ENCODE measurements around the gene CD180. TPM values are rescaled to one million over a fixed set of nuclear protein-coding genes. Genes with fewer than 3 reads are reported as not detected.
A peak's percentile ranks its signal among the peaks of the same experiment; 100 is the strongest.

The CD180 gene
- total and polyA plus RNA-seq, 5 experiments from 2014 or later = 0.03 to 2.1 (median 0.72) TPM; not detected in 1

DNA sequence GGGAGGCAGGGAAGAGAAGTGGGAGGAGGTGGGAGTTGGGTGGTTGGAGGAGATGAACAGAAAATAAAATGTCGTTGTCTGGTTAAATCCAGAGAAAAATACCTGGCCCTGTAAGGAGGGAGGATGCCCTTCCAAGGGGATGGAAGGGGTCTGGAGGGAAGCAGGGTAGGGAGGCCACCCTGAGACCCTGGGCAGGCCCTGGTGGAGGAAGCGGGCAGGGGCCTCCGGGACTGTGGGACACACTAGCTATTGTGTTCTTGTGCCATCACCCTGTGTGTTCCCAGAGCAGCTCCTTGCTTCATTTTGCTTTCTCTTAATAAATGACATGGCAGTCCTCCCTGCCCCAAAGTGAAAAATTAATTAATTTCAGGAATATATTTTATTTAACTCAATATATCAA lies 11.8 kb upstream of the CD180 start:
- H3K9me3 Mint-ChIP-seq = no peaks in the 10 kb centered on the region
- no peaks in the 10 kb centered on the region for H3K36me3 Mint-ChIP-seq
- no peaks in the 10 kb centered on the region for H3K27me3 Mint-ChIP-seq
- H3K4me3 Mint-ChIP-seq = peak overlapping the region in 4 of 10 donors; percentile 11 to 64 (median 34)
- POLR2A ChIA-PET = interaction anchor here (0.7 to 14.5 kb wide), 6 partner anchors 8 to 220 kb away, joined by 3 to 420 read pairs (median 4); no protein-coding TSS in a partner anchor
- DNase-seq = no peak
- H3K4me1 Mint-ChIP-seq = peaks cover 42 to 64% (median 62%) of the 10 kb centered on the region in 4 donors
- no peak for ATAC-seq
- peak overlapping the region; percentile 55 to 98 (median 87) for H3K27ac Mint-ChIP-seq

DNA sequence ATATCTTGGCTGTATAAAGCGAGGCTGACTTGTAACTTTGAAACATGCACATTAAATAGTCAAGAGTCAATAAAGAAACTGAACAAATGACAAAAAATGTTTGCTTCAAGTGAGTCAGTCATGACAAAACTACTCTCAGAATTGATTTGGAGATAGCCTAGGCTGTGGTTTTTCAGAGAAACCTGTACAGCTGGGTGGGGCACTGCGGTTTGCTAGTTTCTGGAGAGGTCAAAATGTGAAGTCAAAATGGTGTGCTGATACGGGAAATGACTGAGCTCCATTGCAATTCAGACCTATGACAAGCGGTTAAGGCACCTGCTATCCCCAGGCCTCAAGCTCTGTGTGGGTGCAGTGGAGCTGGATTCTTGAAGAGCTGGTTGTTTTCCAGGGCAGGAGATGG lies 10.3 kb upstream of the CD180 start:
- ATAC-seq (peak; percentile 87 to 91), DNase-seq (peak; percentile 40 to 90 (median 80))
- Mint-ChIP-seq H3K27ac (peak overlapping the region; percentile 68 to 98 (median 90)), H3K9me3 (peaks cover 0 to under 1% (median 0%) of the 10 kb centered on the region in 9 donors), H3K4me3 (peak overlapping the region; percentile 23 to 77 (median 55)), H3K36me3 (no peaks in the 10 kb centered on the region), H3K4me1 (peaks cover 44 to 79% (median 72%) of the 10 kb centered on the region in 4 donors), H3K27me3 (no peaks in the 10 kb centered on the region)
- POLR2A ChIA-PET = interaction anchor here (0.6 to 14.5 kb wide), 11 partner anchors 8 to 1008 kb away, joined by 3 to 420 read pairs (median 4); partner anchors contain the start of gene PIK3R1

- H3K36me3 Mint-ChIP-seq = no peaks in the 10 kb centered on the region
Observed at GRCh38 chr5:67206461-67206860, 9.9 kb upstream of the CD180 start.

DNA sequence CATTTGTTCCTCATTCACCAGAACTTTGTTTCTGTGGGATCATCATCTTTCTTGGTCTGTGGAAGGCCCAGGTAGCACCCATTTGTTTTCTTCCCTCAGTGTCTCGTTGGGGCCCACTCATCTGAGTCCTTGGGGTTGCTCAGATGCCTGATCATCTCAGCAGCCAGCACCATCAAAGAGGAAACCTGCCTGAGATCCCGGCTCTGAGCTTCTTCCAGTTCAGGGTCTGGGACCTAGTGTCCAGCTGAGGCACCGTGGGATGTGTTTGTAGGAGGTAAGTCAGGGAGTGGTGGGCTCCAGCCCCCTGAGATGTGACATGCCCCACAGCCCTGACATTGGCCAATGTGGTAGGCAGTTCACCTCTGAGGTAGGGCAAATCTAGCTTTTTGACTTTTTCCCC lies 9.4 kb upstream of the CD180 start:
- POLR2A ChIA-PET = interaction anchor here (0.9 to 14.5 kb wide), 8 partner anchors 8 to 201 kb away, joined by 3 to 420 read pairs (median 5); no protein-coding TSS in a partner anchor
- no peaks in the 10 kb centered on the region for H3K27me3 Mint-ChIP-seq
- ATAC-seq (no peak), DNase-seq (no peak)
- peaks cover 46 to 89% (median 78%) of the 10 kb centered on the region in 4 donors for H3K4me1 Mint-ChIP-seq
- H3K27ac Mint-ChIP-seq = peak overlapping the region; percentile 68 to 98 (median 92)
- peaks cover 0 to 2% (median 0%) of the 10 kb centered on the region in 3 donors for H3K36me3 Mint-ChIP-seq
- peak overlapping the region in 9 of 10 donors; percentile 36 to 77 (median 56) for H3K4me3 Mint-ChIP-seq
- peaks cover 0 to 4% (median 0%) of the 10 kb centered on the region in 9 donors for H3K9me3 Mint-ChIP-seq

More at GRCh38 chr5:67206461-67206860, 9.9 kb upstream of the CD180 start:
- no peak for ATAC-seq
- no peak for DNase-seq
- POLR2A ChIA-PET = interaction anchor here (0.6 to 14.5 kb wide), 12 partner anchors 10 to 1009 kb away, joined by 3 to 420 read pairs (median 4); partner anchors contain the start of gene PIK3R1
- Mint-ChIP-seq H3K4me3 (peak overlapping the region; percentile 23 to 77 (median 55)), H3K4me1 (peaks cover 44 to 84% (median 74%) of the 10 kb centered on the region in 4 donors), H3K27me3 (no peaks in the 10 kb centered on the region), H3K27ac (peak overlapping the region; percentile 68 to 98 (median 92)), H3K9me3 (peaks cover 0 to 1% (median 0%) of the 10 kb centered on the region in 9 donors)

- DNase-seq = no peak
- Mint-ChIP-seq H3K27ac (peak overlapping the region; percentile 68 to 98 (median 90)), H3K4me1 (peaks cover 48 to 97% (median 83%) of the 10 kb centered on the region in 4 donors), H3K36me3 (peaks cover 0 to 4% (median 0%) of the 10 kb centered on the region in 3 donors), H3K9me3 (peaks cover 0 to 6% (median 0%) of the 10 kb centered on the region in 9 donors), H3K4me3 (peak overlapping the region in 8 of 10 donors; percentile 15 to 71 (median 52)), H3K27me3 (no peaks in the 10 kb centered on the region)
- POLR2A ChIA-PET = interaction anchor here (1.3 to 14.5 kb wide), 6 partner anchors 11 to 200 kb away, joined by 4 to 420 read pairs (median 6); no protein-coding TSS in a partner anchor
- no peak for ATAC-seq
Observed at GRCh38 chr5:67204821-67205220, 8.2 kb upstream of the CD180 start.

DNA sequence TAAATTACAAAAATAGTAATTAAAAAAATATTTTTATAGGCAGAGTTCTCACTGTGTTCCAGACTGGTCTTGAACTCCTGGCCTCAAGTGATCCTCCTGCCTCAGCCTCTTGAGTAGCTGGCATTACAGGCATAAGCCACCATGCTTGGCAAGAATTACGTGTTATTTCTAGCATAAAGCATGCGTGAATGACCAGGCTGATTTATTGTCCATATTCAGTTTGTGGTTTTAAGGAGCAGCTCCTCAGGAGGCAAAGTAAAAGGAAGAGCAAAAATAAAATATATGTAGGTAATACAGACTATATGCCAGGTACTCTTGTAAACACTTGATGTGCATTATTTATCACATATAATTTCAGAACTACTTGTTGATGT lies 7.1 kb upstream of the CD180 start:
- peaks cover 0 to 15% (median 6%) of the 10 kb centered on the region in 9 donors for H3K9me3 Mint-ChIP-seq
- peaks cover 0 to 9% (median 5%) of the 10 kb centered on the region in 3 donors for H3K36me3 Mint-ChIP-seq
- no peaks in the 10 kb centered on the region for H3K27me3 Mint-ChIP-seq
- POLR2A ChIA-PET = interaction anchor here (0.6 to 14.5 kb wide), 7 partner anchors 10 to 1441 kb away, joined by 3 to 420 read pairs (median 3); no protein-coding TSS in a partner anchor
- ATAC-seq = no peak
- peak overlapping the region in 3 of 10 donors; percentile 56 to 74 (median 58) for H3K4me3 Mint-ChIP-seq
- H3K4me1 Mint-ChIP-seq = peaks cover 45 to 97% (median 83%) of the 10 kb centered on the region in 4 donors
- no peak for DNase-seq
- peak overlapping the region in 6 of 10 donors; percentile 47 to 98 (median 91) for H3K27ac Mint-ChIP-seq

DNA sequence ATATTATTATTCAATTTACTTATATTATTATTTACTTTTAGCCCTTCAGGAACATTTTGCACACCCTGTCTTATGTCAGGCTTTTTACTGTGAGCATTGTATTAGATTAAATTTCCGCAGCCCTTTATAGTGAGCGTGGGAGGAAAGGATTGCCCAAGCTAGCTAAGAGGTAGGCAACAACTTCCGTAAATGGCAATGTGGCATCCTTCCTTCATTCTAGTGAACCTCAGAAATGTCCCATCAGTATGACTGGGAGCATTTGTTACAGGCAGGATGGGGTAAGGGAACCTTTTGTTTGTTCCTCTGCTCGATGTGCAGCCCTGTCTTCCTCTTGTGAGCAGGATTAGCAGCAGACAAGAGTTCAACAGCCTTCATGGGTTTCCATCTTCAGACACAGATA lies 6.2 kb upstream of the CD180 start:
- Mint-ChIP-seq H3K9me3 (peaks cover 0 to 16% (median 6%) of the 10 kb centered on the region in 9 donors), H3K36me3 (peaks cover 0 to 9% (median 5%) of the 10 kb centered on the region in 3 donors), H3K27me3 (no peaks in the 10 kb centered on the region), H3K4me1 (peaks cover 39 to 98% (median 81%) of the 10 kb centered on the region in 4 donors), H3K27ac (peak overlapping the region in 9 of 10 donors; percentile 72 to 93 (median 89)), H3K4me3 (peak overlapping the region in 9 of 10 donors; percentile 24 to 75 (median 55))
- peak in 1 of 10 donors; percentile 46 for DNase-seq
- POLR2A ChIA-PET = interaction anchor here (0.8 to 14.5 kb wide), 3 partner anchors 9 to 39 kb away, joined by 3 to 420 read pairs (median 3); no protein-coding TSS in a partner anchor
- ATAC-seq = peak in 1 of 2 donors; percentile 31

GRCh38 chr5:67201897-67202549 lies 5.4 kb upstream of the CD180 start:
- H3K9me3 Mint-ChIP-seq = peaks cover 0 to 16% (median 6%) of the 10 kb centered on the region in 9 donors
- DNase-seq = no peak
- H3K27me3 Mint-ChIP-seq = no peaks in the 10 kb centered on the region
- ATAC-seq = no peak
- H3K4me3 Mint-ChIP-seq = peak overlapping the region in 5 of 10 donors; percentile 23 to 51 (median 39)
- POLR2A ChIA-PET = interaction anchor here (1.2 to 14.5 kb wide), 3 partner anchors 9 to 38 kb away, joined by 3 to 420 read pairs (median 3); no protein-coding TSS in a partner anchor
- peaks cover 0 to 9% (median 5%) of the 10 kb centered on the region in 3 donors for H3K36me3 Mint-ChIP-seq
- H3K4me1 Mint-ChIP-seq = peaks cover 37 to 98% (median 77%) of the 10 kb centered on the region in 4 donors
- H3K27ac Mint-ChIP-seq = peak overlapping the region in 9 of 10 donors; percentile 24 to 93 (median 47)

DNA sequence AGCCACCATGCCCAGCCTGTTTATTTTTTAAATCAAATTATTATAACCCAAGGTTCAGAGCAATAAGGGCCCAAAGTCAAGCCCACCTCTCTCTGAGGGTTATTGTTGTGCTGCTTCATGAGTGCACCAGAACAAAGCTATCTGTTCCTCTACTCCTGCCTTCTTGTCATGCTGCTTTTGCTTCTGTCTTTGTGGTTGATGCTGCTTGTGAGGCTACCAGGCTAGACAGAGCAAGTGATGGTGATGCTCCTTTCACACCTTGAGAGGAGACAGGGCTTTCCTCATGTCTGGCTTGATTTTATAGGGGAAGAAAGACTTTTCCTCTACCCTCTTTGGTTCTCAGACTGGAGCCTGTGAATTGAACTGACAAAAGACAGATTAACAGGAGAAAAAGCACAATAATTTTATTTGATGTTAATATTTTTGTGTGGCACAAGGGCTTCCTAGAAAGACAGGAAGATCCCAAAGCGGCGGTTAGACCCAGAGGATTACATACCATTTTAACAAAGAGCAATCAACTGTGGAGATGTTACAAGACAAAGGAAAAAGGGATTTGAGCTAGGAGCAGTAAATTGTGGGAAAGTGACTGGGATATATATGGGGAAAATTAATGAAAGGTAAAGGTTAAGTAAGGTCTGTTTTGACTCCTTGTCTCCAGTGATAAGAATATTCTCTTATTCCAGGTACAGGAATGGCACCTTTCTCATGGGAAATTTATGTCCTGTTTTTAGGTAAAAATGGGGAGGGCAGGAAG lies 4.4 kb upstream of the CD180 start:
- POLR2A ChIA-PET = interaction anchor here (1.2 to 14.5 kb wide), 2 partner anchors 9 to 37 kb away, joined by 3 to 420 read pairs; no protein-coding TSS in a partner anchor
- H3K4me3 Mint-ChIP-seq = peak overlapping the region in 5 of 10 donors; percentile 11 to 51 (median 23)
- H3K36me3 Mint-ChIP-seq = peaks cover 0 to 9% (median 5%) of the 10 kb centered on the region in 3 donors
- no peak for DNase-seq
- peak in 1 of 2 donors; percentile 26 for ATAC-seq
- peaks cover 32 to 96% (median 74%) of the 10 kb centered on the region in 4 donors for H3K4me1 Mint-ChIP-seq
- peak overlapping the region in 9 of 10 donors; percentile 41 to 93 (median 66) for H3K27ac Mint-ChIP-seq
- H3K9me3 Mint-ChIP-seq = peaks cover 0 to 16% (median 6%) of the 10 kb centered on the region in 9 donors
- no peaks in the 10 kb centered on the region for H3K27me3 Mint-ChIP-seq

- H3K4me1 Mint-ChIP-seq = peaks cover 27 to 92% (median 68%) of the 10 kb centered on the region in 4 donors
- H3K36me3 Mint-ChIP-seq = peaks cover 0 to 9% (median 5%) of the 10 kb centered on the region in 3 donors
- H3K9me3 Mint-ChIP-seq = peaks cover 0 to 16% (median 6%) of the 10 kb centered on the region in 9 donors
- no peaks in the 10 kb centered on the region for H3K27me3 Mint-ChIP-seq
- H3K4me3 Mint-ChIP-seq = peak overlapping the region in 2 of 10 donors; percentile 23
- no peak for DNase-seq
- POLR2A ChIA-PET = interaction anchor here (14.5 kb wide), 1 partner anchor 36 kb away, joined by 420 read pairs; no protein-coding TSS in a partner anchor
- ATAC-seq = no peak
- peak overlapping the region in 3 of 10 donors; percentile 56 to 93 (median 60) for H3K27ac Mint-ChIP-seq
Observed at GRCh38 chr5:67199859-67200258, 3.3 kb upstream of the CD180 start.

DNA sequence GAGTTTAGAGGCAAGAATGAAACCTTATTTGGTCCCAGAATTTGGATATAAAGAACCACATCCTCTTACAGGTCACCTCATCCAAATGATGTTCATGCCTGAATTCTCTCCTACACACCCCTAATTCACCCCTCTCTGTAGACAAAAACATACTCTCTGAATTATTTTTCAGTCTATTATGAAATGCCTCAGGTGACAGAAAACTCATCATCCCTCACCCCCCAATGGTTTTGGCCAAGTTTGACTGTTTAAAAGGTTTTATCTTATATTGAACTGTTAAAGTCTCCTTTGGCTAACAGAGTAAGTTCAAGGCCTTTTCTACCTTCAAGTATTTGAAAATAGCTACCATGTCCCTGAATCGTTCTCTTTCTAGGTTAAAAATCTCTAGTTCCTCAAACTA lies 2.3 kb upstream of the CD180 start:
- peak overlapping the region in 6 of 10 donors; percentile 9 to 93 (median 52) for H3K27ac Mint-ChIP-seq
- ATAC-seq = no peak
- no peaks in the 10 kb centered on the region for H3K27me3 Mint-ChIP-seq
- no peak for DNase-seq
- POLR2A ChIA-PET = interaction anchor here (1.3 to 14.5 kb wide), 2 partner anchors 8 to 35 kb away, joined by 3 to 420 read pairs; no protein-coding TSS in a partner anchor
- peak overlapping the region in 1 of 10 donors; percentile 19 for H3K4me3 Mint-ChIP-seq
- H3K9me3 Mint-ChIP-seq = peaks cover 0 to 16% (median 6%) of the 10 kb centered on the region in 9 donors
- peaks cover 0 to 9% (median 5%) of the 10 kb centered on the region in 3 donors for H3K36me3 Mint-ChIP-seq
- peaks cover 23 to 92% (median 62%) of the 10 kb centered on the region in 4 donors for H3K4me1 Mint-ChIP-seq
